ENCODE results near the gene RAD21L1.

RAD21L1 gene

DNA sequence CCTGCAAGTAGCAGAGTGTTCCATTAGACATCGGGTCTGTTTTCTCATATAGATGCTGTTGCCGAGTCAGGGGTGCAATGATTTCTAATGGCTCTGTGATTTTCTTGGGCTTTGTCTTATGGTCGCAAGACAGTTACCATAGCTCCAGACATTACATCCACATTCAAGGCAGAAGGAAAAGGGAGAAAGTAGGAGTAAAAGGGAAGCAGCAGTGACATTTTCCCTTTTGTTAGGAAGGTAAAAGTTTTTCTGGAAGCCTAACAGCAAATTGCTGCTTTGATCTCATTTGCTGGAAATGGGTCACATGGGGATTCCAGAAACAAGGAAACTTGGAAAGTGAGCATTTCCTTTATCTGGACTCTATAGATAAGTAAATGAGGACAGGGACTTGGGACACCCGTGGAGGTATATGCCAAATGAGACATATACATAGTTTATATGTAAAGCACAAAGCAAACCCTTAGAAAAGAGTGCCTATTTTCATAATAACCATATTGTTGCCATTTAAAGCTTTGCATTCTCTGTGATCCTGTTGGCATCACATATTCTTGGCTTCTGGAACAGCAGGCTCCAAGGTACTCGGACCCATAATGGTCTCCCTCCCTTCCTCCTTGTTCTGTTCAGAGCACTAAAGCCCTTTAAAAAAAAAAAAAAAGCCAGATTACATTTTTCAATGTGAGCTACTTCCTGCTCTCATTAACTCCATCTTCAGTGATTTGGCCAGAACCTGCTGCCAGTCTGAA, 22.9 kb upstream of the RAD21L1 start, which contains the start of gene C20orf202:
Gene C20orf202 (plus strand): TSS at position 693 of the 743 bp plus-strand sequence. CDS start 132 bp downstream, outside the sequence.
- no peaks in the 10 kb centered on the region for H3K9me3 Mint-ChIP-seq
- H3K27me3 Mint-ChIP-seq (ENCODE audit: low read depth), result peaks cover 5% of the 10 kb centered on the region
- H3K4me3 Mint-ChIP-seq, result no peak within 1 kb of the TSS
- H3K4me1 Mint-ChIP-seq, result no peaks in the 10 kb centered on the region
- TF ChIP-seq, protein P1, sequence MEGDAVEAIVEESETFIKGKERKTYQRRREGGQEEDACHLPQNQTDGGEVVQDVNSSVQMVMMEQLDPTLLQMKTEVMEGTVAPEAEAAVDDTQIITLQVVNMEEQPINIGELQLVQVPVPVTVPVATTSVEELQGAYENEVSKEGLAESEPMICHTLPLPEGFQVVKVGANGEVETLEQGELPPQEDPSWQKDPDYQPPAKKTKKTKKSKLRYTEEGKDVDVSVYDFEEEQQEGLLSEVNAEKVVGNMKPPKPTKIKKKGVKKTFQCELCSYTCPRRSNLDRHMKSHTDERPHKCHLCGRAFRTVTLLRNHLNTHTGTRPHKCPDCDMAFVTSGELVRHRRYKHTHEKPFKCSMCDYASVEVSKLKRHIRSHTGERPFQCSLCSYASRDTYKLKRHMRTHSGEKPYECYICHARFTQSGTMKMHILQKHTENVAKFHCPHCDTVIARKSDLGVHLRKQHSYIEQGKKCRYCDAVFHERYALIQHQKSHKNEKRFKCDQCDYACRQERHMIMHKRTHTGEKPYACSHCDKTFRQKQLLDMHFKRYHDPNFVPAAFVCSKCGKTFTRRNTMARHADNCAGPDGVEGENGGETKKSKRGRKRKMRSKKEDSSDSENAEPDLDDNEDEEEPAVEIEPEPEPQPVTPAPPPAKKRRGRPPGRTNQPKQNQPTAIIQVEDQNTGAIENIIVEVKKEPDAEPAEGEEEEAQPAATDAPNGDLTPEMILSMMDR (IDR thresholded peaks at IDR 0.05; ENCODE audit: unreplicated experiment in 3 of 3), result no peak
- H3K27ac Mint-ChIP-seq, result no peak within 1 kb of the TSS
- H3K36me3 Mint-ChIP-seq (ENCODE audit: low read depth), result no peaks in the 10 kb centered on the region

DNA sequence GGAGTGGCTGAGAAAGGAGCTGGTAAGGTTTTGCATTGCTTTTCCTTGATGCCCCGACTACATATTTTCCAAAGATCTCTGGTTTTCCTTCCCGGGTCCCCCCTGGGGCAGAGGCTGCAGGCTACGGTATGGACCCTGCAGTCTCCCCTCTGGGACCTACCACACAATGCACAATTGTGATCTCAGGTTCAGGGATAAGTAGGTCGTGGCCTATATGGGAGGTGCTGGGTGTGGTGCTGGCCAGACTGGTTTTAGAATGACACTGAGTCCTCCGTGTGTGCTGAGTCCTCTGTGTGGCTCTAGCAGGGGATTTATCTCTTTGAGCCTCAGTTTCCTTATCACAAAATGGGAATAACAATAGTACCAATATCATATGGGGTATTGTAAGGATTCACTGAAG, 22.2 kb upstream of the RAD21L1 start:
- no peaks in the 10 kb centered on the region for H3K4me1 Mint-ChIP-seq
- no peaks in the 10 kb centered on the region for H3K9me3 Mint-ChIP-seq
- H3K27ac Mint-ChIP-seq, result no peak overlapping the region
- H3K4me3 Mint-ChIP-seq, result no peak overlapping the region
- TF ChIP-seq, protein P1 (IDR thresholded peaks at IDR 0.05; ENCODE audit: unreplicated experiment in 3 of 3), result no peak
- peaks cover 3% of the 10 kb centered on the region for H3K27me3 Mint-ChIP-seq (ENCODE audit: low read depth)
- H3K36me3 Mint-ChIP-seq (ENCODE audit: low read depth), result no peaks in the 10 kb centered on the region

DNA sequence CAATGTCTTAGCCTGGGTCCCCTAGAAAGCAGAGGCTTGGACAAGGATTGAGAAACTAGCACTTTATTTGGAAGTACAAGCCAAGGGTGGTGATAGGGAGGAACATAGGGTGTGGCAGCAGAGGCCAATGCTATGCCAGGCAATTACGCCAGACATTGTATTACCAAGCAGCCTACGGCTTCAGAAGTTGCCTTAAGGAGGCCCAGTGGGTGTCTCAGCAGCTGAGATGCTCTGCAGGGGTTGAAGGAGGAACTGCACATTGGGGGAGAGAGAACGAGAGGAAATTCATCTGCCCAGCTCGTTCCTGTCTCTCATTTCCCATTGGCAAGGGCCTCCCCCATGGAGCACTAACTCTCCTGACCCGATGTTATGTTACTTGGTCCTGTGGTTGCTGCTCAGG, 21.7 kb upstream of the RAD21L1 start:
- Mint-ChIP-seq H3K36me3 (ENCODE audit: low read depth) (no peaks in the 10 kb centered on the region), H3K9me3 (no peaks in the 10 kb centered on the region), H3K4me1 (no peaks in the 10 kb centered on the region), H3K4me3 (no peak overlapping the region), H3K27me3 (ENCODE audit: low read depth) (peaks cover 2% of the 10 kb centered on the region), H3K27ac (no peak overlapping the region)
- TF ChIP-seq, protein P1 (IDR thresholded peaks at IDR 0.05; ENCODE audit: unreplicated experiment in 3 of 3), result no peak

DNA sequence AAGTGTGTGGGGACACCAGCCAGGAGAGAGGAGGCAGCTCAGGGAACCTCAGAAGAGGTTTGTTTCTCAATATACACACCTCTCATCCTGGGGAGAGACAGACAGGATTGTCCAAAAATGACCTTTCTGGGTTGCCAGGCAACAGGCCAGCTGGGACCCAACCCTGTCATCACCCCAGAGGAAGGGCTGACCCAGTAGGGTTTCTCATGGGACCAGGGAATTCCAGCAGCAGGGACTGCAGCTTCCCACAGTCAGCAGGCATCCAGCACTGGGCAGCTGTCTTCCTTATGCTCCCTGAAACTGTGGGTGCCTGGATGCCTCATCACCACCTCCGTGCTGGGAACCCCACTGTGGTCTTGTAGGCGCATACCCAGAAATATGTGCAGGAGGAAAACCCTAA, 21.3 kb upstream of the RAD21L1 start:
- H3K9me3 Mint-ChIP-seq, result no peaks in the 10 kb centered on the region

DNA sequence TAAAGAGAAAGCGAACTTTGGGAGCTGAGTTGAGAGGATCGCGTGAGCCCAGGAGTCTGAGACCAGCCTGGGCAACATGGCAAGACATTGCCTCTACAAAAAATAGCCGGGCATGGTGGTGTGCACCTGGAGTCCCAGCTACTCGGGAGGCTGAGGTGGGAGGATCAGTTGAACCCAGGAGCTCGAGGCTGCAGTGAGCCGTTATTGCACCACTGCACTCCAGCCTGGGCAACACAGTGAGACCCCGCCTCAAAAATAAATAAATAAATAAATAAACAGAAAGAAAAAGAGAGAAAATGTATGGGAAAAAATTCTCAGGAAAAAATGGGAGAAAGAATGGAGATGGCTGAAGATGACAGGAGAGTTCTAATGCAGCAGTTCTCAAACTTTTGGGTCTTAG, 20.0 kb upstream of the RAD21L1 start:
- H3K4me3 Mint-ChIP-seq, result no peak overlapping the region
- TF ChIP-seq, protein P1 (IDR thresholded peaks at IDR 0.05; ENCODE audit: unreplicated experiment in 3 of 3), result no peak
- H3K4me1 Mint-ChIP-seq, result no peaks in the 10 kb centered on the region
- no peaks in the 10 kb centered on the region for H3K9me3 Mint-ChIP-seq
- peaks cover 11% of the 10 kb centered on the region for H3K27me3 Mint-ChIP-seq (ENCODE audit: low read depth)
- H3K36me3 Mint-ChIP-seq (ENCODE audit: low read depth), result no peaks in the 10 kb centered on the region
- no peak overlapping the region for H3K27ac Mint-ChIP-seq

More for the DNA sequence above, 21.3 kb upstream of the RAD21L1 start:
- TF ChIP-seq, protein P1 (IDR thresholded peaks at IDR 0.05; ENCODE audit: unreplicated experiment in 3 of 3), result no peak
- Mint-ChIP-seq H3K27ac (no peak overlapping the region), H3K36me3 (ENCODE audit: low read depth) (no peaks in the 10 kb centered on the region), H3K4me1 (no peaks in the 10 kb centered on the region), H3K27me3 (ENCODE audit: low read depth) (peaks cover 7% of the 10 kb centered on the region), H3K4me3 (no peak overlapping the region)
